Mononuclear cell (primary cell): ENCODE results near the gene MARCKSL1. TPM values are rescaled to one million over a fixed set of nuclear protein-coding genes. Genes with fewer than 3 reads are reported as not detected.

Experiments
- H3K27me3 ChIP-seq: 2 replicates; pipeline ENCODE4 v1.6.0; 2011; ENCODE audit warnings: low read length, control low read depth; ENCODE audit not compliant: insufficient read depth
- H3K4me1 ChIP-seq: 2 replicates; pipeline ENCODE4 v1.5.1; 2011; ENCODE audit warnings: mild to moderate bottlenecking, low read length, control low read depth; ENCODE audit not compliant: insufficient read depth
- H3K4me3 ChIP-seq: 2 replicates; pipeline ENCODE4 v1.5.1; 2011; ENCODE audit warnings: mild to moderate bottlenecking, low read length, moderate library complexity
- H3K9me3 ChIP-seq: 2 replicates; pipeline ENCODE4 v1.5.1; 2011; ENCODE audit warnings: low read depth, mild to moderate bottlenecking, control low read depth, low read length
- total RNA-seq: library from RNA; depleted of rRNA; stranded (reverse); fragments of >200 nt; gene quantifications from one replicate; pipeline ENCODE4 v1.2.3, GENCODE V29; 2012

Gene MARCKSL1
- total RNA-seq, 1 donor = 39.9 TPM

GRCh38 chr1:32341971-32342370, 5.9 kb upstream of the MARCKSL1 start:
- H3K4me3 ChIP-seq = no peak overlapping the region
- no peaks in the 10 kb centered on the region for H3K9me3 ChIP-seq
- H3K27me3 ChIP-seq = no peaks in the 10 kb centered on the region
- peaks cover 43% of the 10 kb centered on the region for H3K4me1 ChIP-seq

GRCh38 chr1:32341186-32341757, 5.2 kb upstream of the MARCKSL1 start:
- Histone ChIP-seq H3K4me3 (no peak overlapping the region), H3K4me1 (peaks cover 50% of the 10 kb centered on the region), H3K9me3 (no peaks in the 10 kb centered on the region), H3K27me3 (no peaks in the 10 kb centered on the region)

DNA sequence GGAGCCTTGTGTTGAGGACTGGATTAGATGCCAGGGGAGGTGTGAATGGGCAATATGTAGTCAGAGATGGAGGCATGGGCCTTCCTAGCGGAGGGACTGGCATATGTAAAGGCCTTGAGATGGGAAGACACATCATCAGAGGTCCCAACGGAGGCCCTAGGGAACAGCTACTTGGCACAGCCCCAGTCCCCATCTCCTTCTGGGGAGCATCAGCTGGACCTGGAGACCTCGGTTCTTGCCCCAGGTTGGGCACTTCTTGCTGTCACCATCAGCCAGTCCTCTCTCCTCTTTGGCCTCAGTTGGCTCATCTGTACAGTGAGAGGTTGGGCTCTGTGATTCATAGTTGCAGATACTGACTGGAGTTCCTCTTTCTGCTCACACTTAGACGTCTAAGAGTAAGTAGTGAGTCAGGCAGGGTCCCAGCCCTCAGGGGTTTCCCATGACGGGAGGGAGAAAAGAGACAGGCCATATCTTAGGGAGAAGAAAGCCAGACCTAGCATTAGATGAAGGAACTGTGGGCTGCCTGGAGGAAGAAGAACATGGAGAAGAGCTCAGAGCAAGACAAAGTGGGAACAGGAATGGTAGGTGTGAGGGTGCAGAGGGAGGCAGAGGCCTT, 3.4 kb upstream of the MARCKSL1 start:
- H3K4me3 ChIP-seq = no peak overlapping the region
- no peaks in the 10 kb centered on the region for H3K27me3 ChIP-seq
- H3K4me1 ChIP-seq = peaks cover 50% of the 10 kb centered on the region
- no peaks in the 10 kb centered on the region for H3K9me3 ChIP-seq

GRCh38 chr1:32338637-32339145, 2.7 kb upstream of the MARCKSL1 start:
- Histone ChIP-seq H3K27me3 (no peaks in the 10 kb centered on the region), H3K4me3 (no peak overlapping the region), H3K9me3 (no peaks in the 10 kb centered on the region), H3K4me1 (peaks cover 52% of the 10 kb centered on the region)

- Histone ChIP-seq H3K9me3 (no peaks in the 10 kb centered on the region), H3K4me1 (peaks cover 52% of the 10 kb centered on the region), H3K4me3 (no peak overlapping the region), H3K27me3 (no peaks in the 10 kb centered on the region)
Measured at GRCh38 chr1:32337855-32338636, 2.0 kb upstream of the MARCKSL1 start.

- Histone ChIP-seq H3K27me3 (no peaks in the 10 kb centered on the region), H3K4me3 (no peak overlapping the region), H3K4me1 (peaks cover 52% of the 10 kb centered on the region), H3K9me3 (no peaks in the 10 kb centered on the region)
Measured at GRCh38 chr1:32336963-32337675, 1.1 kb upstream of the MARCKSL1 start.

DNA sequence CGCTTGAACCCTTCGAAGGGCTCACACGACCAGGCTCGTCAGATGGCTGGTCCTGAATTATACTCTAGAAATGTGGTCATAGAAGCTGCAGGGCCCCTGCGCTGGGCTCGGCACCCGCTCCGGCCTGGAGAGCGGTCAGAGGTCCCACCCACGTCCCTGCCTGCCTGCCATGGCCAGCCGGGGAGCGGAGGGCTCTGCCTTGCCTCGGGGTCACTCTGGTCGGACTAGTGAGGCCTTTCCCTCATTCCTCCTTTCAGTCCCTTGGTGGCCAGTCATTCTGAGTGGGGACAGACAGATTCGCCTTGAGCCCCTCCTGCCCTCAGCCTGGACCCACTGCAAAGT, 529 bp upstream of the MARCKSL1 start:
- peaks cover 52% of the 10 kb centered on the region for H3K4me1 ChIP-seq
- no peaks in the 10 kb centered on the region for H3K27me3 ChIP-seq
- H3K9me3 ChIP-seq = no peaks in the 10 kb centered on the region
- H3K4me3 ChIP-seq = no peak overlapping the region

DNA sequence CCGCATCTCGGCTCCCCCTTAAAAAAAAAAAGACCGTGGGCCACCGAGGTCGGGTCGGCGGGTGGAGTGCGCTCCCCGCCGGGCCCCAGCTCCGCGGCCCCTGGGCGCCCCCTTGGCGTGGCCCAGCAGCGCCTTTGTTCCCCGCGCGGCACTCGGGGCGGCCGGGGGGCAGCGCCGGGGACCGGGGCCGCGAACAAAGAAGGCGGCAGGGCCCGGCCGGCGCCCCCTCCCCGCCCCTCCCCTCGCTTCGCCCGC, 571 bp downstream of the MARCKSL1 start:
- H3K9me3 ChIP-seq = no peaks in the 10 kb centered on the region
- no peaks in the 10 kb centered on the region for H3K27me3 ChIP-seq
- peaks cover 52% of the 10 kb centered on the region for H3K4me1 ChIP-seq
- H3K4me3 ChIP-seq = peak overlapping the region; percentile 47

DNA sequence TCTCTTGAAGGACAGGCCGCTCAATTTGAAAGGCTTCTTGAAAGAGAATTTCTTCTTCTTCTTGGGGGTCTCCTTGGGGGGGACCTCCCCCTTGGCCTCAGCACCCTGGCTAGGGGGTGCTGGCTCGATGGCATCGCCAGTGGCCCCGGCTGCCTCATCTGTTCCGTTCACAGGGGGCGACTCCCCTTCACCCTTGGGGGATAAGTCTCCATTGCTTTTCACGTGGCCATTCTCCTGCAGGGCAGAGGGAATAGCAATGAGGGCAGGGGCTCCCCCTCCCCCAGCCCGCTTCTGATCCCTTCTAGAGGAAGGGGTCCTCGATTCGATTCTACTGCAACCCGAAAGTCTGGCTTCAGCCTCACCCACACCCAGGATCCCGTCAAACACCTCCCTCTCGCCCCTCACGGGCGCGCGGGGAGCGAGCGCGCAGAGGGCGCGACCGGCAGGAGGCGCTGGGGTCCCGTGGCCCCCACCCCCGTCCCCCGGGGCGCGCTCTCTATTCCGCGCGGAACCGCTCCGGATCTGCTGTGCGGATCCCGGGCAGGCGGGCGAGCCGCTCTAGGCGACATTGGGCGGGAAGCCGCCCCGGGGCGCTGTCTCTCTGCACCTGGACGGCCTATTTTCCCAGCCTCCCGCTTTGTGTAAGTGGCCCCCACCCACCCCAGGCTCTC, 1.0 kb downstream of the MARCKSL1 start:
- Histone ChIP-seq H3K4me1 (peaks cover 48% of the 10 kb centered on the region), H3K4me3 (peak overlapping the region; percentile 47), H3K9me3 (no peaks in the 10 kb centered on the region), H3K27me3 (no peaks in the 10 kb centered on the region)

DNA sequence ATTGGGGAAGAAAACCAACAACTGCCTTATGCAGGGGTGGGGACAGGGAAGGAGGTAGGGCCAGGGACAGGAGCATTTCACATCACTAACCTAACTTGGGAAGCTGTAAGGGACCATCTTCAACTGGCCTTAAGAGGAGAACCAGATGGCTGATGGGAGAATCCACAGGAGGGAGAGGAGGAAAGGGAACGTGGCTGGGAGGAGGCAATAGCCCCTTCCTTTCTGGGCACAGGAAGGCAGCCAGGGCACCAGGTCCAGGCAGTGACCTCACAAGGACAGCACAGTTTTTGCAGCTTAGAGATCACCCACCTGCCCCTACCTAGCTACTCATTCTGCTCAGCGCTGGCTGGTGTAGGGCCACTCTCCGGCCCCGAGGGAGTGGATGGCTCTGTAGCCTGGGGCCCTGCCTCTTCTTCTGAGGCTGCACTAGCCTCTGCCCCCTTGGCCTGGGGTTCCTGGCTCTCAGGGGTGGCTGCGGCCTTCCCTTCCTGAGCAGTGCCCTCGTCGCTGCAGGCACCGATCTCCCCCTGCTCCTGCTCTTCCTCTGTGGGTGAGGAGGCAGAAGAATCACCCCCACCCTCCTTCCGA, 1.7 kb downstream of the MARCKSL1 start:
- Histone ChIP-seq H3K4me3 (no peak overlapping the region), H3K4me1 (peaks cover 42% of the 10 kb centered on the region), H3K9me3 (no peaks in the 10 kb centered on the region), H3K27me3 (no peaks in the 10 kb centered on the region)

DNA sequence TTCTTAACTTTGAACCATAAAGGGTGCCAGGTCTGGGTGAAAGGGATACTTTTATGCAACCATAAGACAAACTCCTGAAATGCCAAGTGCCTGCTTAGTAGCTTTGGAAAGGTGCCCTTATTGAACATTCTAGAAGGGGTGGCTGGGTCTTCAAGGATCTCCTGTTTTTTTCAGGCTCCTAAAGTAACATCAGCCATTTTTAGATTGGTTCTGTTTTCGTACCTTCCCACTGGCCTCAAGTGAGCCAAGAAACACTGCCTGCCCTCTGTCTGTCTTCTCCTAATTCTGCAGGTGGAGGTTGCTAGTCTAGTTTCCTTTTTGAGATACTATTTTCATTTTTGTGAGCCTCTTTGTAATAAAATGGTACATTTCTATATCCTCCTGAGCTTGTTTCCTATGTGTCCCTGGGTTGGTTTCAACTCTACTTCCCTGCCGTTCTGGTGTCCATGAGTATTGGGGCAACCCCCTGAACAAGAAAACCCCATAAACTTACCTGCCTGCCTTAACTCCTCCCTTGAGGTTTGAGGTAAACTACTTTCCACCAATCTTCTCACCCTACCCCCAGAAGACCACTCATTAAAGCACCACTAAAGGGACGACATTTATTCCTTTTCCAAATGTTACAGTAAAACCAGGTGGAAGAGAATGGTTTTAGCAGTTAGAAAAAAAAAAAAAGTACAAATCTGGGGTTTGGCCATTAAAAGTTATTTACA, 2.6 kb downstream of the MARCKSL1 start:
- H3K27me3 ChIP-seq = no peaks in the 10 kb centered on the region
- H3K4me3 ChIP-seq = no peak overlapping the region
- peaks cover 33% of the 10 kb centered on the region for H3K4me1 ChIP-seq
- no peaks in the 10 kb centered on the region for H3K9me3 ChIP-seq

DNA sequence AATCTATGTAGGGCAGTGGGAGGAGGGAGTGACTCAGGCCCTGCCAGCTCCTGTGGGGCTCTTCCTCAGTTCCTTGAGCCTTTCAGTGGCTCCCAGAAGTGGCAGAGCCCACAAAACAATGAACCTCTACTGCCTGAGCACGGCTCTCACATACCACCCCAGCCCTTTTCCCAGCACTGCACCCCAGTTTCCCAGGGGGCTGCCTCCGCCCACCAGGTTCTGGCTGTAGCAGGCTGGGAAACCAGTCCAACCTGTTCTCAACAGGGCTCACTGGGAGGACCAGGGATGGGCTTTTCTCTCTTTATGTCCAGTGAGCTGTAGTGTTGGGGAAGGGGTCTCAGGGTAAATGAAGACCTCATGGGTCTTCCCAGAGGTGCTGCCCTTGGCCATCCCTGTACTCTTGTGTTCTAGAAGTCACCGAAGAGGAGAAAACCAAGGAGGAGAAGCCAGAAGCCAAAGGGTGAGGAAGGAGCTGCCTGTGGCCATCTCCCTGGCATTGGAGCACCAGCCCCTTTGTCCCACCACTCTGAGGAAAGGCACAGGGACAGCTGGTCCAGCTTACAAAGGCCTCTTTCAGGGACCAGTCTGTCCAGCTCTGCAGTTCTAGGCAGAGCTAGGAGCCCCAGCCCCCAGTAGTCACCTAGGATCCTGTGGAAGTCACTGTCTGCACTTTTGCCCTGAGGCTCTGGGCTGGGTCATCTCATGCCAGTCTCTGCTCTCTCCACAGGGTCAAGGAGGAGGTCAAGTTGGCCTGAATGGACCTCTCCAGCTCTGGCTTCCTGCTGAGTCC, 3.5 kb downstream of the MARCKSL1 start:
- Histone ChIP-seq H3K27me3 (no peaks in the 10 kb centered on the region), H3K4me3 (no peak overlapping the region), H3K4me1 (peaks cover 23% of the 10 kb centered on the region), H3K9me3 (no peaks in the 10 kb centered on the region)

DNA sequence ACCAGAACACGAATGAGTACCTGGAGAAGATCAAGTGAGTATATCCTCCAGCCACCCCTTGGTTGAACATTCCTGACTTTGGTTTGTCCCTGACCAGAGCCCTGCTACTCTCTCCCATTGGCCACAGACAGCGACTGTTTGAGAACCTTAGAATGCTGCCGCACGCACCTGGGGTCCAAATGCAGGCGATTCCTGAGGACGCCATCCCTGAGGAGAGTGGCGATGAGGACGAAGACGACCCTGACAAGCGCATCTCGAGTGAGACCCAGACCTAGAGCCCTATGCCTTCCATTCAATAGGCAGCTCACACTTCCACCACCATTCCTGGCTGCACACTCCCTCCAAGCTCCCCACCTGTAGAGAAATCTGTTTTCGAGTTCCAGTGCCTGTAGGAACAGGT, 4.5 kb downstream of the MARCKSL1 start:
- Histone ChIP-seq H3K9me3 (no peaks in the 10 kb centered on the region), H3K4me3 (no peak overlapping the region), H3K4me1 (peaks cover 14% of the 10 kb centered on the region), H3K27me3 (no peaks in the 10 kb centered on the region)
